Small intestine (tissue), 7 donors: ENCODE measurements around the gene DCLK1. TPM values are rescaled to one million over a fixed set of nuclear protein-coding genes. Genes with fewer than 3 reads are reported as not detected.

ENCODE experiments used
- DNase-seq, 2 donors: peaks; one replicate each; pipeline versions ENCODE4 v3.0.0 to v3.0.0-alpha.2; 2013
- FAIRE-seq: peaks from 2 replicates; lab custom pipeline; 2012; peaks lifted over from hg19 to GRCh38; lab: Jason Lieb, UNC
- H3K27ac ChIP-seq, 3 donors: one replicate each; pipeline ENCODE4 v1.5.1; 2013; ENCODE audit warnings: low read length in 2 of 3, mild to moderate bottlenecking in 2 of 3, control low read depth in 1 of 3, inconsistent platforms in 1 of 3, low read depth in 1 of 3, moderate library complexity in 1 of 3
- H3K27me3 ChIP-seq, 3 donors: one replicate each; pipeline ENCODE4 v1.6.1; 2013; ENCODE audit warnings: low read length in 3 of 3, inconsistent platforms in 1 of 3; ENCODE audit not compliant: control insufficient read depth in 3 of 3, insufficient read depth in 3 of 3
- H3K36me3 ChIP-seq, 3 donors: one replicate each; pipeline ENCODE4 v1.6.1; 2013; ENCODE audit warnings: low read length in 3 of 3, inconsistent platforms in 1 of 3, low read depth in 1 of 3, mild to moderate bottlenecking in 1 of 3, moderate library complexity in 1 of 3; ENCODE audit not compliant: control insufficient read depth in 3 of 3, insufficient read depth in 2 of 3
- H3K4me1 ChIP-seq, 3 donors: one replicate each; pipeline ENCODE4 v1.6.1; 2013; ENCODE audit warnings: low read length in 2 of 3, inconsistent platforms in 1 of 3, low read depth in 1 of 3, mild to moderate bottlenecking in 1 of 3, moderate library complexity in 1 of 3; ENCODE audit not compliant: control insufficient read depth in 3 of 3, insufficient read depth in 2 of 3
- H3K4me3 ChIP-seq, 3 donors: one replicate each; pipeline ENCODE4 v1.5.1; 2013; ENCODE audit warnings: low read length in 3 of 3, control low read depth in 1 of 3, inconsistent platforms in 1 of 3, low read depth in 1 of 3, mild to moderate bottlenecking in 1 of 3, moderate library complexity in 1 of 3
- H3K9me3 ChIP-seq, 2 donors: one replicate each; pipeline ENCODE4 v1.6.1; 2013; ENCODE audit warnings: low read depth in 1 of 2, low read length in 1 of 2; ENCODE audit not compliant: control insufficient read depth in 2 of 2, insufficient read depth in 1 of 2
- WGBS, 3 donors: extraction: QIAGEN DNeasy Blood & Tissue Kit; methylation state at CpG; one replicate each; pipeline ENCODE4 v1.1.7; 2013; 5-methylcytosine and 5-hydroxymethylcytosine counted together
- polyA plus RNA-seq, 4 donors: library from polyadenylated mRNA; stranded (reverse) in 3 of 4; unstranded in 1 of 4; fragments of 200-250 nt in 3 of 4; fragments of 120-200 nt in 1 of 4; gene quantifications; one replicate each; pipeline versions ENCODE4 v1.2.1 to v1.2.3, GENCODE V29; 2013
- donor health status: healthy with polysubstance abuse.
- donor health status: control.
- donor health status: control.
- donor health status: Bipolar disorder and iron deficiency.
- donor health status: healthy.

The DCLK1 gene
- polyA plus RNA-seq, 4 donors: 0.54 to 4.9 (median 0.95) TPM; not detected in 1

GRCh38 chr13:35826626-35827254 lies 304.4 kb downstream of the DCLK1 start:
- Histone ChIP-seq H3K27ac (no peak overlapping the region), H3K27me3 (no peaks in the 10 kb centered on the region), H3K36me3 (no peaks in the 10 kb centered on the region), H3K4me3 (no peak overlapping the region), H3K9me3 (no peaks in the 10 kb centered on the region), H3K4me1 (no peaks in the 10 kb centered on the region)
- no peak for DNase-seq
- WGBS, 3 donors: 63 to 67% (median 66%) methylated on average over 10 of the region's 10 CpGs
- FAIRE-seq: no peak

- H3K4me3 ChIP-seq: no peak overlapping the region
- FAIRE-seq (no peak), DNase-seq (no peak)
- H3K27ac ChIP-seq: no peak overlapping the region
- H3K36me3 ChIP-seq: no peaks in the 10 kb centered on the region
- no peaks in the 10 kb centered on the region for H3K4me1 ChIP-seq
- no peaks in the 10 kb centered on the region for H3K9me3 ChIP-seq
- WGBS, 3 donors: 70 to 84% (median 73%) methylated on average over 8 of the region's 8 CpGs
- H3K27me3 ChIP-seq: no peaks in the 10 kb centered on the region
Measured at GRCh38 chr13:35824825-35825224, 306.4 kb downstream of the DCLK1 start.

GRCh38 chr13:35824395-35824794 lies 306.8 kb downstream of the DCLK1 start:
- DNase-seq (no peak), FAIRE-seq (no peak)
- 93 to 94% (median 93%) methylated on average over 12 of the region's 12 CpGs for whole genome bisulfite sequencing, 3 donors
- no peaks in the 10 kb centered on the region for H3K27me3 ChIP-seq
- H3K36me3 ChIP-seq: no peaks in the 10 kb centered on the region
- no peaks in the 10 kb centered on the region for H3K4me1 ChIP-seq
- no peaks in the 10 kb centered on the region for H3K9me3 ChIP-seq
- H3K4me3 ChIP-seq: no peak overlapping the region
- H3K27ac ChIP-seq: no peak overlapping the region

GRCh38 chr13:35822666-35823065 lies 308.5 kb downstream of the DCLK1 start:
- Histone ChIP-seq H3K4me3 (no peak overlapping the region), H3K4me1 (no peaks in the 10 kb centered on the region), H3K27ac (no peak overlapping the region), H3K36me3 (no peaks in the 10 kb centered on the region), H3K9me3 (no peaks in the 10 kb centered on the region), H3K27me3 (no peaks in the 10 kb centered on the region)
- DNase-seq (no peak), FAIRE-seq (no peak)
- 73 to 85% (median 82%) methylated on average over 7 of the region's 7 CpGs for WGBS, 3 donors

- Histone ChIP-seq H3K4me3 (no peak overlapping the region), H3K27me3 (no peaks in the 10 kb centered on the region), H3K4me1 (no peaks in the 10 kb centered on the region), H3K36me3 (no peaks in the 10 kb centered on the region), H3K27ac (no peak overlapping the region), H3K9me3 (no peaks in the 10 kb centered on the region)
- peak; percentile 13 to 18 for DNase-seq
- no peak for FAIRE-seq
- WGBS, 3 donors: 54 to 61% (median 57%) methylated on average over 3 of the region's 3 CpGs
Measured at GRCh38 chr13:35818633-35819067, 312.5 kb downstream of the DCLK1 start.

- DNase-seq: no peak
- no peak overlapping the region for H3K4me3 ChIP-seq
- 47 to 52% (median 48%) methylated on average over 5 of the region's 5 CpGs for WGBS, 3 donors
Measured at GRCh38 chr13:35817642-35818607, 313.3 kb downstream of the DCLK1 start.

GRCh38 chr13:35814605-35815011 lies 316.6 kb downstream of the DCLK1 start:
- FAIRE-seq: no peak
- Histone ChIP-seq H3K27me3 (no peaks in the 10 kb centered on the region), H3K4me1 (no peaks in the 10 kb centered on the region), H3K36me3 (no peaks in the 10 kb centered on the region), H3K27ac (no peak overlapping the region), H3K9me3 (no peaks in the 10 kb centered on the region), H3K4me3 (no peak overlapping the region)
- no peak for DNase-seq
- WGBS, 3 donors: 50 to 68% (median 60%) methylated on average over 1 of the region's 1 CpG

More at GRCh38 chr13:35817642-35818607, 313.3 kb downstream of the DCLK1 start:
- Histone ChIP-seq H3K36me3 (no peaks in the 10 kb centered on the region), H3K27ac (no peak overlapping the region), H3K9me3 (no peaks in the 10 kb centered on the region), H3K27me3 (no peaks in the 10 kb centered on the region), H3K4me1 (no peaks in the 10 kb centered on the region)
- no peak for FAIRE-seq

- H3K27ac ChIP-seq: no peak overlapping the region
- H3K4me1 ChIP-seq: no peaks in the 10 kb centered on the region
- H3K4me3 ChIP-seq: no peak overlapping the region
- H3K9me3 ChIP-seq: no peaks in the 10 kb centered on the region
- no peak for FAIRE-seq
- DNase-seq: no peak
- H3K27me3 ChIP-seq: no peaks in the 10 kb centered on the region
- H3K36me3 ChIP-seq: no peaks in the 10 kb centered on the region
- WGBS, 3 donors: 65 to 72% (median 72%) methylated on average over 6 of the region's 6 CpGs
Measured at GRCh38 chr13:35812736-35813135, 318.4 kb downstream of the DCLK1 start.
